Panc1 (cell line): ENCODE data around the gene FGF2. TPM values are rescaled to one million over a fixed set of nuclear protein-coding genes. Genes with fewer than 3 reads are reported as not detected.

Experiments
- ATAC-seq: fragments of 200-7000 bp; cut with Tn5 transposase; 2 replicates; pipeline ENCODE4 v1.9.1; 2020; ENCODE audit warnings: mild to moderate bottlenecking, moderate library complexity
- BruUV-seq: library from RNA; stranded (reverse); fragments of 400-500 nt; replicated peaks from 2 replicates; lab custom pipeline; 2021; lab: Mats Ljungman, UMichigan
- CTCF ChIA-PET: fragments of 300-600 bp; sonication (Branson Sonifier 250); formaldehyde crosslinking; loops from one replicate; lab custom pipeline; 2022; ENCODE audit warnings: antibody characterized with exemption; lab: Charles Lee
- POLR2A ChIA-PET: fragments of 300-600 bp; sonication (Branson Sonifier 250); formaldehyde crosslinking; loops from one replicate; lab custom pipeline; 2022; ENCODE audit warnings: antibody characterized with exemption; lab: Charles Lee
- DNase-seq: peaks from one replicate; pipeline ENCODE4 v3.0.0-alpha.2; 2010; ENCODE audit warnings: low read depth, low spot score
- H3K27ac ChIP-seq: 2 replicates; pipeline ENCODE4 v1.5.1; 2011; ENCODE audit warnings: mild to moderate bottlenecking, low read length, inconsistent platforms
- H3K27me3 ChIP-seq: fragments of 200-500 bp; sonication (Bioruptor generic); 2 replicates; pipeline ENCODE4 v1.6.0; 2014; ENCODE audit warnings: low read length, inconsistent platforms; ENCODE audit not compliant: control insufficient read depth, insufficient read depth
- H3K36me3 ChIP-seq: fragments of 200-500 bp; sonication (Bioruptor generic); 2 replicates; pipeline ENCODE4 v1.5.1; 2014; ENCODE audit warnings: inconsistent platforms, mild to moderate bottlenecking, low read length, moderate library complexity; ENCODE audit not compliant: control insufficient read depth, insufficient read depth
- H3K4me1 ChIP-seq: 2 replicates; pipeline ENCODE4 v1.5.1; 2011; ENCODE audit warnings: inconsistent platforms, mild to moderate bottlenecking, low read length, moderate library complexity; ENCODE audit not compliant: control insufficient read depth, insufficient read depth
- H3K4me3 ChIP-seq, 2 experiments: 2 replicates each; pipeline ENCODE4 v1.5.1; 2011 to 2012; ENCODE audit warnings: low read depth in 2 of 2, low read length in 2 of 2, mild to moderate bottlenecking in 2 of 2, inconsistent platforms in 1 of 2, moderate library complexity in 1 of 2
- H3K9me3 ChIP-seq: fragments of 200-500 bp; sonication (Bioruptor generic); 2 replicates; pipeline ENCODE4 v1.5.1; 2014; ENCODE audit warnings: low read depth, mild to moderate bottlenecking, inconsistent platforms, low read length, moderate library complexity; ENCODE audit not compliant: control insufficient read depth, insufficient read depth
- CTCF ChIP-seq: fragments of 450-650 bp; IDR thresholded peaks from 2 replicates; pipeline ENCODE4 v1.5.1; 2017; ENCODE audit warnings: mild to moderate bottlenecking
- POLR2AphosphoS5 ChIP-seq: IDR thresholded peaks from 2 replicates; pipeline ENCODE4 v1.6.1; 2012; ENCODE audit warnings: mild to moderate bottlenecking, low read depth, low read length, moderate library complexity
- REST ChIP-seq, 2 experiments: IDR thresholded peaks; 2 replicates each; pipeline ENCODE4 v1.6.1; 2011 to 2012; ENCODE audit warnings: low read depth in 2 of 2, control low read depth in 1 of 2, low read length in 1 of 2, mild to moderate bottlenecking in 1 of 2, moderate library complexity in 1 of 2; ENCODE audit not compliant: insufficient read depth in 1 of 2
- SIN3A ChIP-seq: IDR thresholded peaks from 2 replicates; pipeline ENCODE4 v1.6.1; 2012; ENCODE audit warnings: low read depth, mild to moderate bottlenecking, low read length, moderate library complexity, borderline replicate concordance; ENCODE audit not compliant: insufficient read depth
- TCF7L2 ChIP-seq: IDR thresholded peaks from 2 replicates; pipeline ENCODE4 v1.6.1; 2011; ENCODE audit warnings: mild to moderate bottlenecking, low read depth, low read length, inconsistent platforms
- in situ Hi-C: cut with HindIII; loops from 2 replicates; pipeline ENCODE4 v1.10.0; 2016; ENCODE audit warnings: low sequenced_read_pairs, low pct_unique_long_range_greater_than_20kb
- intact Hi-C: fragments of 100-400 bp; cut with micrococcal nuclease; formaldehyde crosslinking; loops from one replicate; pipeline ENCODE4 v1.10.0; 2022; ENCODE audit not compliant: unreplicated experiment
- total RNA-seq: library from RNA; stranded (reverse); gene quantifications from one replicate; pipeline ENCODE4 v1.2.1, GENCODE V29; 2021; ENCODE audit not compliant: unreplicated experiment

The FGF2 gene
- total RNA-seq, 1 experiment from 2014 or later, result 21.7 TPM

- no TSS peak for BruUV-seq
- Histone ChIP-seq H3K27ac (no peak overlapping the region), H3K36me3 (no peaks in the 10 kb centered on the region), H3K4me1 (no peaks in the 10 kb centered on the region), H3K4me3 (no peak overlapping the region), H3K9me3 (no peaks in the 10 kb centered on the region), H3K27me3 (no peaks in the 10 kb centered on the region)
- CTCF ChIA-PET, result no interaction called here
- intact Hi-C loops, result no loop called here
- POLR2A ChIA-PET, result no interaction called here
- no peak for TF ChIP-seq REST (IDR thresholded peaks at IDR 0.05; ENCODE audit: insufficient read depth in 1 of 2, low read depth in 2 of 2, low read length in 1 of 2)
- no peak for TF ChIP-seq SIN3A
- in situ Hi-C loops, result no loop called here
- DNase-seq (no peak), ATAC-seq (no peak)
These were observed 4.2 kb upstream of the FGF2 start for GRCh38 chr4:122822466-122822865.

GRCh38 chr4:122823476-122823875 lies 3.2 kb upstream of the FGF2 start:
- no peak for DNase-seq
- ChIA-PET POLR2A (no interaction called here), CTCF (no interaction called here)
- Histone ChIP-seq H3K27ac (no peak overlapping the region), H3K4me3 (no peak overlapping the region), H3K36me3 (no peaks in the 10 kb centered on the region), H3K4me1 (no peaks in the 10 kb centered on the region), H3K27me3 (no peaks in the 10 kb centered on the region), H3K9me3 (no peaks in the 10 kb centered on the region)
- in situ Hi-C loops, result no loop called here
- BruUV-seq, result no TSS peak
- intact Hi-C loops, result no loop called here
- ATAC-seq, result no peak
- no peak for TF ChIP-seq REST (IDR thresholded peaks at IDR 0.05; ENCODE audit: insufficient read depth in 1 of 2, low read depth in 2 of 2, low read length in 1 of 2)
- TF ChIP-seq SIN3A, result no peak
- TF ChIP-seq TCF7L2, result no peak
- no peak for TF ChIP-seq POLR2AphosphoS5
- TF ChIP-seq CTCF, result no peak
